Calu3 (cell line): ENCODE data around the gene RPN1. TPM values are rescaled to one million over a fixed set of nuclear protein-coding genes. Genes with fewer than 3 reads are reported as not detected.

Experiments used
- BruUV-seq: library from RNA; stranded (reverse); fragments of 400-500 nt; replicated peaks from 2 replicates; lab custom pipeline; 2021; lab: Mats Ljungman, UMichigan
- CTCF ChIA-PET: fragments of 300-600 bp; sonication (Branson Sonifier 250); formaldehyde crosslinking; loops from one replicate; lab custom pipeline; 2022; ENCODE audit warnings: antibody characterized with exemption; lab: Charles Lee
- DNase-seq: peaks from one replicate; pipeline ENCODE4 v3.0.0; 2022
- H3K27ac Mint-ChIP-seq: one replicate; pipeline ENCODE4 v1.8.0; 2022; ENCODE audit warnings: mixed read lengths; ENCODE audit not compliant: unreplicated experiment
- H3K27me3 Mint-ChIP-seq: one replicate; pipeline ENCODE4 v1.8.0; 2022; ENCODE audit warnings: mixed read lengths; ENCODE audit not compliant: unreplicated experiment
- H3K36me3 Mint-ChIP-seq: one replicate; pipeline ENCODE4 v1.8.0; 2022; ENCODE audit warnings: mild to moderate bottlenecking, moderate library complexity, mixed read lengths; ENCODE audit not compliant: insufficient read depth, unreplicated experiment
- H3K4me1 Mint-ChIP-seq: one replicate; pipeline ENCODE4 v1.8.0; 2022; ENCODE audit warnings: mild to moderate bottlenecking, low read depth, mixed read lengths; ENCODE audit not compliant: unreplicated experiment
- H3K4me3 Mint-ChIP-seq: one replicate; pipeline ENCODE4 v1.8.0; 2022; ENCODE audit warnings: mild to moderate bottlenecking, low read depth, moderate library complexity, mixed read lengths; ENCODE audit not compliant: unreplicated experiment
- H3K9me3 Mint-ChIP-seq: one replicate; pipeline ENCODE4 v1.8.0; 2022; ENCODE audit warnings: low read depth, mixed read lengths; ENCODE audit not compliant: unreplicated experiment
- CTCF ChIP-seq: fragments of 200-600 bp; IDR thresholded peaks from one replicate; pipeline ENCODE4 v1.8.0; 2022; ENCODE audit warnings: antibody characterized with exemption; ENCODE audit not compliant: unreplicated experiment
- intact Hi-C: fragments of 100-400 bp; cut with micrococcal nuclease; formaldehyde crosslinking; loops from one replicate; pipeline ENCODE4 v1.10.0; 2022; ENCODE audit not compliant: unreplicated experiment
- total RNA-seq: library from RNA; stranded (reverse); gene quantifications from 2 replicates; pipeline ENCODE4 v1.2.3, GENCODE V29; 2022

RPN1 gene
- total RNA-seq, 1 experiment from 2014 or later = 474 TPM

DNA sequence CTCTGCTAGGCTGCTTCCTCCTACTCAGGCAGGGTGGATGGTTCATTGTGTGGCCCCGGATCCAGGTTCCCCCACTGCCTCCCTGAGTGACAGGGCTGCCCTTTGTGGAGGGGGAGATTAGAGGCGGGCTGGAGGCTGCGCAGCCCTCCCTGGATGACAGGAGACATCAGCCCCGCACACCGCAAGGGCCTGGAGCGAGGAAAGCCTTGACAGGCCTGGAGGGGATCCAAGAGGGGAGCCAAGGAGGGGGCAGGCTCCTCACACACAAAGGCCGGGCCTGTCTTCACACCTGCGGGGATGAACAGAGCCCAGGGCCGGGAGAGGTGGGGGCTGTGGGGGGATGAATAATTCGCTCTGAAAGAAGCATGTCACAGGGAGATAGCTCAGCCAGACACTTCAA lies 72.9 kb downstream of the RPN1 start:
- Mint-ChIP-seq H3K27ac (no peak overlapping the region), H3K4me3 (no peak overlapping the region)

DNA sequence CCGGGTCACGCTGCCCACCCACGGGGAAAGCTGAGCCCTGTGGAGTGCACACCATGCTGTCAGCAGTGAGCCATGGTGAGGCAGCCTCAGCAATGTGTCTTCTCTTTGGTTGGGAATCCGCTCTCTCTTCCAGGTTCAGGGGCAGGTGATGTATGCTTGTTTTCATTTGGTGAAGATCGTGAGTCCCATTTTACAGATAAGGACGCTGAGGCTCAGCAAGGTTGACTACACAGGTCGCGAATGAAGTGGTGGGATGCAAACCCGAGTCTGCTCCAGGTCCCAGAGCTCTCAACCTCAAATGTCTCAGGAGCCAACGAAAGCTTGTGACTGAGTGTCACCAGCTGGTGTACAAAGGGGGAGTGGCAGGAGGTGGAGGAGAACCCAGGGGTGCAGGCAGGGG lies 74.3 kb downstream of the RPN1 start:
- Mint-ChIP-seq H3K9me3 (no peaks in the 10 kb centered on the region), H3K4me1 (no peaks in the 10 kb centered on the region), H3K27me3 (peaks cover 78% of the 10 kb centered on the region), H3K4me3 (no peak overlapping the region), H3K27ac (no peak overlapping the region), H3K36me3 (no peaks in the 10 kb centered on the region)
- intact Hi-C loops = no loop called here
- CTCF ChIA-PET = interaction anchor here (0.6 kb wide), 1 partner anchor 568 kb away, joined by 4 read pairs; no protein-coding TSS in a partner anchor
- no peak for TF ChIP-seq CTCF
- no TSS peak for BruUV-seq
- no peak for DNase-seq

More for the DNA sequence above, 72.9 kb downstream of the RPN1 start:
- Mint-ChIP-seq H3K9me3 (no peaks in the 10 kb centered on the region), H3K27me3 (peaks cover 77% of the 10 kb centered on the region), H3K4me1 (no peaks in the 10 kb centered on the region), H3K36me3 (no peaks in the 10 kb centered on the region)
- intact Hi-C loops = no loop called here
- no TSS peak for BruUV-seq
- TF ChIP-seq CTCF = no peak
- CTCF ChIA-PET = interaction anchor here (0.7 kb wide), 1 partner anchor 484 kb away, joined by 3 read pairs; no protein-coding TSS in a partner anchor
- no peak for DNase-seq

DNA sequence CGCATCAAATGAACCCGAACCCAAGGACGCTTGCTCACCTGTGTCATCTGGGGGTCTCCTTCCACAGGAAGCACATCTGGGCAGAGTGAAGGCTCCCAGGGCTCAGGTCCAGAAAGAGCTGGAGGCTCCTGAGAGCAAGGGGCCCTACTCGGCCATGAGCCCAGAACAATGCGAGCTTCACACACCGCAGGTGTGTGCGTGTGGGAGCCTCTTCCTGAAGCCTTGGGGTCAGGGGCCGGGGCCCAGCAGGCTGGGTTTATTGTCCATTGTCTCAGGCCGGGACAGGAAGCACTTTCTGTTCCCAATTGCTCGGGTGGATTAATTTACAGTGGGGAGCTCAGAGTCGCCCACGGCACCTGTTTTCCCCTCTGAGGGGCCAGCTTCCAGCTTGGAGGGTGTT lies 74.8 kb downstream of the RPN1 start:
- Mint-ChIP-seq H3K27ac (no peak overlapping the region), H3K27me3 (peaks cover 83% of the 10 kb centered on the region), H3K9me3 (no peaks in the 10 kb centered on the region), H3K4me3 (no peak overlapping the region), H3K36me3 (no peaks in the 10 kb centered on the region), H3K4me1 (no peaks in the 10 kb centered on the region)
- no peak for TF ChIP-seq CTCF
- CTCF ChIA-PET = interaction anchor here (0.6 kb wide), 1 partner anchor 568 kb away, joined by 4 read pairs; no protein-coding TSS in a partner anchor
- DNase-seq = no peak
- intact Hi-C loops = no loop called here
- no TSS peak for BruUV-seq

DNA sequence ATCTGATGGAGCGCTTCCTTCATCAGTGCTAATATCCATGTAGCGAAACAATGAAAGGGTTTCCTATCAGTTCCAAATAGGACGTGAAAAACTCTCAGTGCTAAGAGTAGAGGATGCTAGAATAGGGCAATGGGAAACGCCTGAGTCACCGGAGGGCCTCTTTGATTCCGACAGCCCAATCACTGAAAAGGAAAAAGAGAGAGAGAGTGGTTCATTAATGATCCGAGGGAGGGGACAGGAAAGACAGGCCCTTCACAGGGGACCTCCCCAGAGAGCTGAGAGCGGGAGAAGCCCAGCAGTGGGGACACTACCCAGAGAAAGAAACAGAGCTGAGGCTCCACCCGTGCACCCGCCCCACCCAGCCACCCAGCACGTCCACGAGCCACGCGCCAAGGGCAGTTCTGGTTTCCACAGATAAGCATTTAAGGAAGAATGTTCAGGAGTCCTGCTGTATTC lies 76.9 kb downstream of the RPN1 start:
- no TSS peak for BruUV-seq
- TF ChIP-seq CTCF = no peak

More for the DNA sequence above, 76.9 kb downstream of the RPN1 start:
- H3K27me3 Mint-ChIP-seq = peaks cover 90% of the 10 kb centered on the region
- intact Hi-C loops = no loop called here
- H3K9me3 Mint-ChIP-seq = no peaks in the 10 kb centered on the region
- no peaks in the 10 kb centered on the region for H3K36me3 Mint-ChIP-seq
- no peaks in the 10 kb centered on the region for H3K4me1 Mint-ChIP-seq
- CTCF ChIA-PET = interaction anchor here (0.7 to 2.7 kb wide), 3 partner anchors 11 to 25 kb away, joined by 3 to 19 read pairs (median 5); no protein-coding TSS in a partner anchor
- no peak overlapping the region for H3K4me3 Mint-ChIP-seq
- no peak overlapping the region for H3K27ac Mint-ChIP-seq
- DNase-seq = no peak
